Gastroesophageal sphincter (tissue), 4 donors: ENCODE results near the gene UNKL. TPM values are rescaled to one million over a fixed set of nuclear protein-coding genes. Genes with fewer than 3 reads are reported as not detected.

Experiments used
- ATAC-seq: fragments of 150-250 bp; one replicate; pipeline ENCODE4 v1.9.1; 2016; ENCODE audit warnings: mild to moderate bottlenecking, moderate library complexity
- H3K27ac ChIP-seq, 4 donors: fragments of 200-600 bp; sonication (generic) in 3 of 4; 1 replicate in 3 of 4; 2 replicates in 1 of 4; pipeline ENCODE4 v1.5.1; 2016 to 2019
- H3K27me3 ChIP-seq: fragments of 200-600 bp; sonication (generic); one replicate; pipeline ENCODE4 v1.5.1; 2019
- H3K36me3 ChIP-seq, 2 donors: fragments of 200-600 bp; sonication (generic); one replicate each; pipeline ENCODE4 v1.5.1; 2019; ENCODE audit warnings: control low read depth in 1 of 2
- H3K4me1 ChIP-seq, 3 donors: fragments of 200-600 bp; sonication (generic); 1 replicate in 2 of 3; 2 replicates in 1 of 3; pipeline ENCODE4 v1.5.1; 2016 to 2019; ENCODE audit warnings: control low read depth in 2 of 3
- H3K4me3 ChIP-seq, 2 donors: fragments of 200-600 bp; sonication (generic); one replicate each; pipeline ENCODE4 v1.5.1; 2019; ENCODE audit warnings: mild to moderate bottlenecking in 1 of 2, moderate library complexity in 1 of 2
- H3K9me3 ChIP-seq, 3 donors: fragments of 200-600 bp; sonication (generic); one replicate each; pipeline ENCODE4 v1.5.1; 2017 to 2019; ENCODE audit warnings: control low read depth in 2 of 3
- EP300 ChIP-seq: sonication (generic); formaldehyde crosslinking; IDR thresholded peaks from one replicate; pipeline ENCODE4 v1.6.1; 2017; ENCODE audit warnings: antibody characterized with exemption, mild to moderate bottlenecking
- POLR2A ChIP-seq, 2 donors: fragments of 450-650 bp; IDR thresholded peaks; one replicate each; pipeline ENCODE4 v1.6.1; 2017; ENCODE audit warnings: antibody characterized with exemption in 2 of 2, mild to moderate bottlenecking in 2 of 2, moderate library complexity in 1 of 2
- POLR2AphosphoS5 ChIP-seq: sonication (generic); formaldehyde crosslinking; IDR thresholded peaks from one replicate; pipeline ENCODE4 v1.6.1; 2017; ENCODE audit warnings: antibody characterized with exemption
- WGBS, 2 donors: methylation state at CpG; one replicate each; pipeline ENCODE4 v1.1.5; 2018; ENCODE audit warnings: low coverage in 1 of 2; 5-methylcytosine and 5-hydroxymethylcytosine counted together
- total RNA-seq, 4 donors: library from RNA; depleted of rRNA; stranded (reverse); fragments of >200 nt; gene quantifications; one replicate each; pipeline ENCODE4 v1.1.0, GENCODE V29; 2016
- TF ChIP-seq, protein P1 (sequence below), 4 experiments: fragments of 200-600 bp in 2 of 4; fragments of 450-650 bp in 2 of 4; sonication (generic) in 1 of 4; IDR thresholded peaks; one replicate each; pipeline ENCODE4 v1.5.1; 2017 to 2019; ENCODE audit warnings: antibody characterized with exemption in 4 of 4, mild to moderate bottlenecking in 2 of 4, moderate library complexity in 2 of 4

Gene UNKL
- total RNA-seq, 4 donors from 2014 or later, result 12.3 to 29.4 (median 16.4) TPM

DNA sequence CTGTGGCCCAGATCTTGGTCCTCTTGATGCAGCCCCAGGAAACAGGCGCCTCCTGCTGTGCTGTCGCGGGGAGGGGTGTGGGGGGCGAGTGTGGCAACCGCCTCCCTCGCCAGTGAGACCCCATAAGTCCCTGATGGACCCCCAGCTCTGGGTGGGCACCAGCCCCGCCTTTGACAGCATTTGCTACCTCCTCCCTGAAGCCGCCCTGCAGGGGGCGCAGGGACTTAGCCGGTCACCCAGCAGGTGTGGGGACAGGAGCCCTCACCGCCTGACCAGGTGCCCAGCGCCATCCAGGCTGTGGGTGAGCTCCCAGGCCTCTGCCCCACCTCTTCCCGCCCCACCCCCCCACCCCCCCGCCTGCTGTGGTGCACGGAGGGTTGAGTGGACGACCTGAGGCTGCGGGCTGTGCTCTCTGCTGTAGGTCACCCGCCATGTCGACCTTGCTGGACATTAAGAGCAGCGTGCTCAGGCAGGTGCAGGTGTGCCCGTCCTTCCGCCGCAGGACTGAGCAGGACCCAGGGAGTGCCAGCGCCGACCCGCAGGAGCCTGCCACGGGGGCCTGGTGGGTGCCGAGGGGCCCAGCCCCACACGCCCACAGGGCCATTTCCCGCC lies 76.3 kb downstream of the UNKL start:
- Histone ChIP-seq H3K9me3 (no peaks in the 10 kb centered on the region), H3K4me3 (no peak overlapping the region), H3K27me3 (peaks cover 87% of the 10 kb centered on the region), H3K27ac (no peak overlapping the region), H3K4me1 (peaks cover 0 to 28% (median 16%) of the 10 kb centered on the region in 3 donors), H3K36me3 (no peaks in the 10 kb centered on the region)
- no peak for ATAC-seq
- TF ChIP-seq POLR2A (IDR thresholded peaks at IDR 0.05) (no peak), EP300 (no peak), POLR2AphosphoS5 (no peak)
- TF ChIP-seq, protein P1, sequence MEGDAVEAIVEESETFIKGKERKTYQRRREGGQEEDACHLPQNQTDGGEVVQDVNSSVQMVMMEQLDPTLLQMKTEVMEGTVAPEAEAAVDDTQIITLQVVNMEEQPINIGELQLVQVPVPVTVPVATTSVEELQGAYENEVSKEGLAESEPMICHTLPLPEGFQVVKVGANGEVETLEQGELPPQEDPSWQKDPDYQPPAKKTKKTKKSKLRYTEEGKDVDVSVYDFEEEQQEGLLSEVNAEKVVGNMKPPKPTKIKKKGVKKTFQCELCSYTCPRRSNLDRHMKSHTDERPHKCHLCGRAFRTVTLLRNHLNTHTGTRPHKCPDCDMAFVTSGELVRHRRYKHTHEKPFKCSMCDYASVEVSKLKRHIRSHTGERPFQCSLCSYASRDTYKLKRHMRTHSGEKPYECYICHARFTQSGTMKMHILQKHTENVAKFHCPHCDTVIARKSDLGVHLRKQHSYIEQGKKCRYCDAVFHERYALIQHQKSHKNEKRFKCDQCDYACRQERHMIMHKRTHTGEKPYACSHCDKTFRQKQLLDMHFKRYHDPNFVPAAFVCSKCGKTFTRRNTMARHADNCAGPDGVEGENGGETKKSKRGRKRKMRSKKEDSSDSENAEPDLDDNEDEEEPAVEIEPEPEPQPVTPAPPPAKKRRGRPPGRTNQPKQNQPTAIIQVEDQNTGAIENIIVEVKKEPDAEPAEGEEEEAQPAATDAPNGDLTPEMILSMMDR (IDR thresholded peaks at IDR 0.05), result no peak
- no CpG with 5 or more reads among the region's 30 CpGs for WGBS, 2 donors

DNA sequence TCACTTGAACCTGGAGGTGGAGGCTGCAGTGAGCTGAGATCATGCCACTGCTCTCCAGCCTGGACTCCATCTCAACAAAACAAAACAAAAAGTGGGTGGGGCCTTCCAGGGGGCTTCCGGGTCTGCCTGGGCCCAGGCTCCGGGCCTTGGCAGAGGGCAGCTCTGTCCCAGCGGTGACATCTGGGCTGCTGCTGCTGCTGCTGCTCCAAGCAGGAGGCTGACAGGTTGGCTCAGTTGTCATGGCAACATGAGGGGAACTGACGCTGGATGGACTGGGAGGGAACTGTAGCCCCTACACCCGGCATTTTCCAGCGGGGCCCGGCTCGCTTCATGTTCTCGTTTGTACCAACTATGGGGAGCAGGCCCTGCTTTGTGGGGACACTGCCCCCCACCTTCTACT lies 77.0 kb downstream of the UNKL start:
- H3K4me1 ChIP-seq, result peaks cover 0 to 28% (median 17%) of the 10 kb centered on the region in 3 donors
- no peak for TF ChIP-seq POLR2AphosphoS5
- TF ChIP-seq EP300, result no peak
- no CpG with 5 or more reads among the region's 9 CpGs for WGBS, 2 donors
- no peak overlapping the region for H3K4me3 ChIP-seq
- ATAC-seq, result no peak
- no peaks in the 10 kb centered on the region for H3K9me3 ChIP-seq
- no peak overlapping the region for H3K27ac ChIP-seq
- no peaks in the 10 kb centered on the region for H3K36me3 ChIP-seq
- peaks cover 87% of the 10 kb centered on the region for H3K27me3 ChIP-seq

GRCh38 chr16:1336619-1337018 lies 77.9 kb downstream of the UNKL start:
- no peak for TF ChIP-seq POLR2AphosphoS5
- H3K4me3 ChIP-seq, result no peak overlapping the region
- ATAC-seq, result no peak
- peaks cover 87% of the 10 kb centered on the region for H3K27me3 ChIP-seq
- H3K9me3 ChIP-seq, result no peaks in the 10 kb centered on the region
- peaks cover 0 to 32% (median 23%) of the 10 kb centered on the region in 3 donors for H3K4me1 ChIP-seq
- H3K36me3 ChIP-seq, result no peaks in the 10 kb centered on the region
- WGBS, 2 donors, result 25% methylated on average over 2 of the region's 15 CpGs; no CpG with 5 or more reads in 1 of the 2 donors
- no peak overlapping the region for H3K27ac ChIP-seq

DNA sequence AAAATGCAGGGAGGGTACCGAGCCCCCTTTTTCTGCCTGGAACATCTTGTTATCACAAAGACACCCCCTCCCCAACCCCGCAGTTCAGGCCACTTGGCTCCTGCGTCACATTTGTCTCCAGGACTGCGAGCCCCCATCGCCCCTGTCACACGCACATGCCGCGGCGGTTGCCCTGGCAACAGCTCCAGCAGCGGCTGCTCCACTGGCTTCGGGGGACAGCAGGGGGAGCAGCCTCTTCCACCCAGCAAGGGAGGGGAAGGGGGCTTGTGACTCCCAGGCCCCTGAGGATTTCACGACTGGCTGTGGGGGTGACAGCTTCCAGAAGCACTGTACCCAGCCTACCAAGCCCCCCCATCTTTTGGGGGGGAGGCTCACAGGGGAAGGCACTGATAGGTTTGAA lies 78.5 kb downstream of the UNKL start:
- H3K36me3 ChIP-seq, result no peaks in the 10 kb centered on the region
- no peak for ATAC-seq
- 0 to 18% methylated on average over 6 to 7 of the region's 12 CpGs for WGBS, 2 donors
- no peak overlapping the region for H3K27ac ChIP-seq
- no peak overlapping the region for H3K4me3 ChIP-seq
- H3K4me1 ChIP-seq, result peaks cover 0 to 37% (median 26%) of the 10 kb centered on the region in 3 donors
- peaks cover 0 to 1% (median 0%) of the 10 kb centered on the region in 3 donors for H3K9me3 ChIP-seq
- peaks cover 87% of the 10 kb centered on the region for H3K27me3 ChIP-seq
- TF ChIP-seq POLR2AphosphoS5, result no peak
- no peak for TF ChIP-seq EP300
- TF ChIP-seq POLR2A (IDR thresholded peaks at IDR 0.05), result no peak
- TF ChIP-seq, protein P1 (IDR thresholded peaks at IDR 0.05), result no peak

- TF ChIP-seq POLR2A (IDR thresholded peaks at IDR 0.05) (no peak), POLR2AphosphoS5 (no peak), EP300 (no peak)
- TF ChIP-seq, protein P1 (IDR thresholded peaks at IDR 0.05), result no peak
- H3K27me3 ChIP-seq, result peaks cover 90% of the 10 kb centered on the region
- H3K27ac ChIP-seq, result no peak overlapping the region
- no peak overlapping the region for H3K4me3 ChIP-seq
- H3K9me3 ChIP-seq, result peaks cover 0 to 7% (median 0%) of the 10 kb centered on the region in 3 donors
- WGBS, 2 donors, result 70 to 80% methylated on average over 1 to 2 of the region's 16 CpGs
- peaks cover 0 to 37% (median 26%) of the 10 kb centered on the region in 3 donors for H3K4me1 ChIP-seq
- H3K36me3 ChIP-seq, result no peaks in the 10 kb centered on the region
- no peak for ATAC-seq
Observed at GRCh38 chr16:1335211-1335971, 79.1 kb downstream of the UNKL start.
